Amygdala (tissue), 56 donors: ENCODE data around the gene ADGRV1.
A peak's percentile ranks its signal among the peaks of the same experiment; 100 is the strongest.

Source experiments
- DNase-seq, 56 donors: peaks; one replicate each; lab custom pipeline; 2025; lab: John Stamatoyannopoulos, UW

Gene ADGRV1

GRCh38 chr5:90854169-90854568 lies 295.6 kb downstream of the ADGRV1 start:
- DNase-seq, result no peak

GRCh38 chr5:90855296-90856010 lies 296.9 kb downstream of the ADGRV1 start:
- no peak for DNase-seq

- DNase-seq, result no peak
Observed at GRCh38 chr5:90861843-90862586, 303.4 kb downstream of the ADGRV1 start.

- peak in 2 of 56 donors; percentile 4 to 7 for DNase-seq
Observed at GRCh38 chr5:90865180-90865579, 306.6 kb downstream of the ADGRV1 start.

GRCh38 chr5:90866333-90866732 lies 307.7 kb downstream of the ADGRV1 start:
- no peak for DNase-seq

- no peak for DNase-seq
Observed at GRCh38 chr5:90866915-90867731, 308.5 kb downstream of the ADGRV1 start.

- DNase-seq, result no peak
Observed at GRCh38 chr5:90868799-90869198, 310.2 kb downstream of the ADGRV1 start.

GRCh38 chr5:90871391-90871991 lies 312.9 kb downstream of the ADGRV1 start:
- DNase-seq, result no peak

- no peak for DNase-seq
Observed at GRCh38 chr5:90873033-90873517, 314.5 kb downstream of the ADGRV1 start.

GRCh38 chr5:90874066-90874465 lies 315.5 kb downstream of the ADGRV1 start:
- DNase-seq, result no peak

- no peak for DNase-seq
Observed at GRCh38 chr5:90875456-90875855, 316.9 kb downstream of the ADGRV1 start.

GRCh38 chr5:90876366-90876765 lies 317.8 kb downstream of the ADGRV1 start:
- DNase-seq, result no peak

- DNase-seq, result no peak
Observed at GRCh38 chr5:90877049-90877448, 318.5 kb downstream of the ADGRV1 start.

- DNase-seq, result no peak
Observed at GRCh38 chr5:90878081-90878480, 319.5 kb downstream of the ADGRV1 start.

- DNase-seq, result no peak
Observed at GRCh38 chr5:90878549-90879196, 320.1 kb downstream of the ADGRV1 start.

- DNase-seq, result no peak
Observed at GRCh38 chr5:90881626-90882150, 323.1 kb downstream of the ADGRV1 start.

- no peak for DNase-seq
Observed at GRCh38 chr5:90882448-90882847, 323.9 kb downstream of the ADGRV1 start.

GRCh38 chr5:90885180-90885868 lies 326.7 kb downstream of the ADGRV1 start:
- DNase-seq, result no peak

- no peak for DNase-seq
Observed at GRCh38 chr5:90886381-90886780, 327.8 kb downstream of the ADGRV1 start.
